Hematopoietic multipotent progenitor cell treated with erythropoietin and hydrocortisone succinate and interleukin-3 and kit ligand, for 8 days (in vitro differentiated cells): ENCODE data around the gene SLC7A7.
"Not testable (repeated sequence)": the region's sequence is repeated elsewhere in the genome, so short reads cannot be mapped to it uniquely, and the experiment has no call there.

Experiments used
- DNase-seq: peaks from one replicate; pipeline ENCODE4 v3.0.0-alpha.2; 2015

SLC7A7 gene

DNA sequence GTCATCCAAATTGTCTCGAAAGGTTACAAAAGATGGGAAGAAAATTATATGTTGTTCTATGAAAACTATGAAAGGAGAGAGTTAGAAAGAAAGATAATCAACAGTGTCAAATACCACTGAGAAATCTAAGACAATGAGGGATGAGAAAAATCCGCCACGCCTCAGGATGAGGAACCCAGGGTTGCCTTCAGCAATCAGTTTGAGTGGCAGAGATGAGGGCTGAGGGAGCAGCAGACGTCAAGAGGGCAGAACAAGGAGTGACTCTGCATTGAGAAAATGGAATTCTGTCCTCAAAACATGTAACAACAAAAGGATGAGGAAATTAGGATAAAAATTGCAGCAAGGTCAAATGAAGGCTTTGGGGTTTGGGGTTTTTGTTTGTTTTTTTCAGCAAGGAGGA is 67.0 kb downstream of the SLC7A7 start:
- no peak for DNase-seq

DNA sequence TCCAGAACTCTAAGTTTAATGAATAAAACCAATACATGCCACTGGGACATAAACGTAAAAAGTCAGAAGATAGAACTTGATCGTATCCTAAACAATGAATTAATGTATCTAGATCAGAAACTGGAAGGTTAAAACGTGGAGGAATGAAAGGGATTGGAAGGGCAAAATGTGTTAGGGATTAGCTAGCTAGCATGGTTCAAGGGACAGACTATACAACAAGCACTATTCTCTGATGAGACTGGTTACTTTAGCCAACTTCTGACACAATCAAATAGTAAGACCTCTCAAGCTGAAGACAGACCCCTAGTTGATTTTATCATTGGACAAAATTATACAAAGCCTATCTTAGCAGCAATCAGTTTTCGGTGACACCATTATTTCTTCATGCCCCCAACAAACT is 67.5 kb downstream of the SLC7A7 start:
- no peak for DNase-seq

DNA sequence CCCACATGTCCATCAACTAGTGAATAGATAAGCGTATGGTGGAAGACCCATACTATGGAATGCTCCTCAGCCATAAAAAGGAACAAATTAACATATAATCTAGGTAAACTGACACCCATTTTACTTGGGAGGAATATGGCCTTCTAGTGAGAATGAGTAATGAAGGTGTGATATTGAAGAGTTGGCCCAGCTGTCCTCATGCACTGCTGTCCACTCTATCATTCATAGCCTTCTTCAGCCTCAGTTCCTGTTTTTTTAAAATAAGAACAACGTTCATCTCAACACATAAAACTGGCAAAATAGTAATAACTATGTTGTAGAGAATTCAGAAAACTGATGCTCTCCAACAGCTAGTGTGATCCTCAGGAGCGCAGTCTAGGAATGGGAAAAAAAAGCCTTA is 75.2 kb downstream of the SLC7A7 start:
- no peak for DNase-seq

DNA sequence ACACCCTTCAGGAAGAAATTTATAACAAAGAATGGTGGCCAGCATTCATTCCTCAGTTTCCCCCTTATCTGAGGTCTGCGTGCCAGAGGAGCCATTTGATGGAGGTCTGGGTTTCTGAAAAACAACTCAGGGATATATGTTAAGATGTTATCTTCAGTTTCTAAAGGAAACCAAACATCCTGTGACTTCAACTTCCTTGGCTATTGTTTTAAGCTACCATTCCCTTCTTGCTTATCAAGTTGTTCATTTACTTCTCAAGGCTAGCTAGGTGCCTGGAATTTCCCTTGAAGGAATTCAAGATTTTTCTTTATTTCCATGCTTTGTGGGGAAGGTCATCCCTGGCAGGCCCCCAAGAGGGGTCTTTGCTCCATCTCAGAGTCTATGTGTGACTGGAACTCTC is 75.8 kb downstream of the SLC7A7 start:
- DNase-seq: no peak

DNA sequence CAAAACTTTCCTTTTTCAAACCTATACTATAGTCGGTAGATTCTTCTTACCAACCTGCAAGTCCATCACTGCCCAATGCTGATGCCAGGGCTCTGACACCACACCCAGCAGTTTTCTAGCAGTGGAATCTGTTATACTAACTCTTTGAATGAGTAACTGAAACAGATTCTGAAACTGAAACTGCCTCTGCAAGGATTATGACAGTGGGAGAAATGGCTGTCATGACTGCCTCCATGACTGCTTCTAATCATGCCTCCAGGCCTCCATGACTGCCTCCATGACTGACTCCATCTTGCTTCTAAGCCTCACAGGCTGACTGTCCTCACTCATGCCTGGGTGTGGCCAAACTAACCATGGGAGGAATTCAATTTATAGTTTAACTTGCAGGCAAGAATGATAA is 78.2 kb downstream of the SLC7A7 start:
- no peak for DNase-seq

DNA sequence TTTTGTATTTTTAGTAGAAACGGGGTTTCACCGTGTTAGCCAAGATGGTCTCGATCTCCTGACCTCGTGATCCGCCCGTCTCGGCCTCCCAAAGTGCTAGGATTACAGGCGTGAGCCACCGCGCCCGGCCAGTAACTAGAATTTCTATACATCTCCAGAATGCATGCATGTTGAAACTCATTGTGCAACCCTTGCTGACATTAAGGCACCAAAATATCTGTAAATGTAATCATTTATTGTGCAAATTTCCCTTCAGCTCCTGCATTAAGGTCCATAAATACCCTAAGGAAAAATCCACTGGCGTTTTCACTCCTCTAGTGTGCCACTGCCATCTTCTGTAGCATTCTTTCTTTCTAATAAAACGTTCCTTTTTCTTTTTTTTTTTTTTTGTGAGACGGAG is 78.9 kb downstream of the SLC7A7 start:
- not testable (repeated sequence) for DNase-seq

DNA sequence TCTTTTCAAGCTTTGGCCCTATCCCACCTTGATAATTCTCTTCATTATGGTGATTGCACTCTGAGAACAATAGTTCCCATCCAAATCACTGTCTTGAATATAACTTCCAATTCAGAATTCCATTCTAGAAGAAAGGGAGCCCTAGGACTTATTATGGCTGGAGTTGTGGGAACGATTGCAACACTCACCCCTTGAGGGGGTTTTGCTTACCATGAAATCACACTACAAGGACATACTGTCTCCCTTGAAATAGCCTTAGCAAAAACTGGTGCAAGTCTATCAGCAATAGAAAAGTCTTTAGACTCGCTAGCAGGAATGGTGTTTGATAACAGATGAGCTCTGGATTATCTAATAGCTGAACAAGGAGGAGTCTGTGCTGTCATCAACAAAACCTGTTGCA is 80.1 kb downstream of the SLC7A7 start:
- no peak for DNase-seq

DNA sequence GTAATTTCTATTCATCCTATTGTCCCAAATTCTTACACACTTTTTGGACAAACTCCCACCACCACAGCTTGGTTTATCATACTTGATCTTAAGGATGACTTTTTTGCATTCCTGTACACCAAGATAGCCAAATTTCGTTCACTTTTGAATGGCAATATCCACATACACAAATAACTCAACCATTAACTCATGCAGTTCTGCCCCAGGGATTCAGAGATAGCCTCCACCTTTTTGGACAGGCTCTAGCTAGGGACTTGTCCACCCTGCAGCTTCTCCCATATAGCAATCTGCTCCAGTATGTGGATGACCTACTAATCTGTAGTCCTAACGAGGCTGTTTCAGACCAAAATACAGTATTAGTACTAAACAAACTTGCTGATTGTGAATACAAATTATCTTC is 81.4 kb downstream of the SLC7A7 start:
- no peak for DNase-seq

DNA sequence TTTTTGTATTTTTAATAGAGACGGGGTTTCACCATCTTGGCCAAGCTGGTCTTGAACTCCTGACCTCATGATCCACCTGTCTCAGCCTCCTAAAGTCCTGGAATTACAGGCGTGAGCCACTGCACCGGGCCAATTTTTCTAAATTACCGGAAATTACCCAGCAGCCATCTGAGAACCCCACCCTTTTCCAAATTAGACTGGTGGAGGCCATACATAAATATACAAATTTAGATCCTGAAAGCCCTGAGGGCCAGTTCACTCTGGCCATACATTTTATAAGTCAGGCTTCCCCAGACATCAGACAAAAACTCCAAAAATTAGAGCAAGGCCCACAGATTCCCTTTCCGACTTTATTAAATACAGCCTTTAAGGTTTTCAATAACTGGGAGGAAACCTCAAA is 83.2 kb downstream of the SLC7A7 start:
- DNase-seq: not testable (repeated sequence)

DNA sequence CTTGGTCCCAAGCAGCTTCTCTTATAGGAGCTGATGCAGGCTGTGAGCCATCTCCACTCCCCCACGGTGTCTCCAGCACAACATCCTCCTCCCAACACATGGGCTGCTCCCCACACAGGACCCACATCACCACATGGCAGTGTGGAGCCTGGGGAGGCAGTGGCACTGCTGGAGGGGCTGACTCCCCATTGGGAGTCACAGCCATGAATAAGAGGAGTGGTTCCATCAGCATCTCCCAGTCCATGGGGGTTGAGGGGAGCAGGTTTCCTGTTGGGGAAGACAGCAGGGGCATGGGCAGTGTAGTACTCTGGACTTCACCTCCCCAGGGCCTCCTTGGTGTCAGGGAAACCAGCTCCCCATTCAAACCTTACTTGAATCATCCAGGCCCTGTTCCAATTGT is 89.2 kb downstream of the SLC7A7 start:
- no peak for DNase-seq

DNA sequence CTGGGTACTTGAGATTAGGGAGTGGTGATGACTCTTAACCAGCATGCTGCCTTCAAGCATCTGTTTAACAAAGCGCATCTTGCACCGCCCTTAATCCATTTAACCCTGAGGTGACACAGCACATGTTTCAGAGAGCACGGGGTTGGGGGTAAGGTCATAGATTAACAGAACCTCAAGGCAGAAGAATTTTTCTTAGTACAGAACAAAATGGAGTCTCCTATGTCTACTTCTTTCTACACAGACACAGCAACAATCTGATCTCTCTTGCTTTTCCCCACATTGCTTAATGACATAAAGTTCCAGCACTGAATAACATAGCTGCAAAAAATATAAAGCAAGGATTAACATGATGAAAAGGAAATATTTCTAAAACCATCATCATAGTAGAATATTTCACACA is 89.9 kb downstream of the SLC7A7 start:
- not testable (repeated sequence) for DNase-seq

DNA sequence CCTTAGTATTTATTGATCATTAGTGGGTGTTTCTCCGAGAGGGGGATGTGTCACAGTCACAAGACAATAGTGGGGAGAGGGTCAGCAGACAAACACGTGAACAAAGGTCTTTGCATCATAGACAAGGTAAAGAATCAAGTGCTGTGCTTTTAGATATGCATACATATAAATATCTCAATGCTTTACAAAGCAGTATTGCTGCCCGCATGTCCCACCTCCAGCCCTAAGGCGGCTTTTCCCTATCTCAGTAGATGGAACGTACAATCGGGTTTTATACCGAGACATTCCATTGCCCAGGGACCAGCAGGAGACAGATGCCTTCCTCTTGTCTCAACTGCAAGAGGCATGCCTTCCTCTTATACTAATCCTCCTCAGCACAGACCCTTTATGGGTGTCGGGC is 90.4 kb downstream of the SLC7A7 start:
- DNase-seq: not testable (repeated sequence)

DNA sequence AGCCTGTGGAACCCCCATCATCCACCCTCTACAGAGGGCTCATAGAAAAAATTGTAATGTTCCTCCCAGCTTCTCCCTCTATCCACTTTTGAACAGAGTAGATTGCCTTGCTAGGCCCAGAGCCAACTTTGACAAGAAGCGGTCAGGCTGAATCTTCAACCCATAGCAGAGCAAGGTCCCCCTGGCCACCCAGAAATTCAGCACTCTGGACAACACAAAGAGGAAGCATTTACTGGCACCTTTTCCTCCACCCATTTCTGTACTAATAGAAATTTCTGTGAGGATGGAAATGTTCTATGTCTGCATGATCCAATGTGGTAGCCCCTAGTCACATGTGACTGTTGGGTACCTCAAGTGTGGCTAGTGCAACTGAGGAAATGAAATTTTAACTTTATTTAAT is 91.4 kb downstream of the SLC7A7 start:
- DNase-seq: no peak
